ENCODE data around the gene LAMTOR4.

The LAMTOR4 gene

DNA sequence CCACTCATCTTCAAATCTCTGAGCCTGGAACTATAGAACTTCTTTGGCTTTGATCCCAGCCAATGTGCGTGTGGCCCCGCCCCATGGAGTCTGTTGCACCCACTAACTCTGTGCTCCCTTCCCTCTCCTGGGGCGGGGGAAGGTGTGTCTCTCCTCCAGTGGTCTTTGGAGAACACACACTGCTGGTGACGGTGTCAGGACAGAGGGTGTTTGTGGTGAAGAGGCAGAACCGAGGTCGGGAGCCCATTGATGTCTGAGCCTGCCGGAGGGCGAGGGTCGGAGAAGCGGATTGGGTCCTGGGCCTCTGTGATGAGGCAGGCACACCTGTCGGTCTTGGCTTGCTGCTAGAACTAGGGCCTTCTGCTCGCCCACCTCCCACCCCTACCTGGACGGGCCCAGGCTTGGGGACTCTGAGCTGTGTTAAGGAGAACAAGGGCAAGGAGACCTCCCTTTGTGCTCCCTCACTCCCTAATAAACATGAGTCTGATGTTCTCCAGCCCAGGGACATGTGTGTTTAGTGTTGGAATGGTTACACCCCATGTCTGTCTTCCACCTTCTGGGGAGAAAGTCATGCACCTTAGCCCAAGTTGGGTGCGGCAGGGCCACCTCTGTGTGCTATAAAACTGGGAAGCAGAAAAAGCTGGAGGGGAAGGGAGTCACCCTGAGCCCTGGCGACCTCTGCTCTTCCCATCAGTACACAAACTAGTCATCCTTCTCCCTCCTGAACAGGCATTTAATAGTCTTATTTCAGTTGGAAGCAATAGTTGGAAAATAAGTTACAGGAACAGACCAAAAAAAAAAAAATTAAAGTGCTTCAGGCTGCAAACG lies 5.2 kb downstream of the LAMTOR4 start:
- DNase-seq (ENCODE audit: low read depth in 2 of 2): no peak

DNA sequence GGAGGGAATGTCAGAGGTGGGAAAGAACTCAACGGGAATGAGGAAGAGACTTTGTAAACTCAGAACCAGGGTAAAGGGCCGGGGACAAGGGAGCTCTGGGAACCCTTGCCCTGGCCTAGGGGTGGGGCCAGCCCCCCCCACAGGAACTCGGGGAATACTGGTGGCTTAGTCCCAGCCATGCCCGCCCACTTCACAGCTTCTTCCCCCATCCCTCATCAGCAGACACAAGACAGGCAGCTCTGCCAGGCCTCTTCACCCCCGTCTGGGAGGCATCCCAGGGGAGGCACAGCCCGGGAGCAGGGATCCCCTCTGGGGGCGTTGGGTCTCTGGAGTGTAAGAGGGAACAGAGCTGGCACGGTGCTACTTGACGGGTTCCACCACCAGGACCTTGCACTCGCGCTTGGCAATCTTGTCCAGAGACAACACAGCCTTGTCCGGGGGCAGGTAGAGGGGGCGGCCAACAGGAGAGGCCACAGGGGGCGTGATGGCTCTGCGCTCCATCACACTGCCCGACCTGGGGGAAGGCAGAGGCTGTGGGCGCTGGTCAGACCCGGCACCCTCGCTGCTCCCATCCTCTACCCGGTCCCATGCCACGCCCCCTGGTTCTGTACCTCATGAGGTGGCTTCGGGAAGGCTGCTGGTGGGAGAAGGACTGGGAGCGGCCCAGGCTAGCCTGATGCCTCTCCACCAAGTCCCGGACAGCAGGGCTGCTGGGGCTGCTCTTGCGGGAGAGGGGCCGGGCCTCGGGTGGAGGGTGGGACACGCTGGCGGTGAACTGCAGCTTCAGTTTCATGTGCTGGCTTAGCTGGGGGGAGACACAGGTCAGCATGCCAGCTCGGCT lies 6.2 kb downstream of the LAMTOR4 start:
- DNase-seq (ENCODE audit: low read depth in 2 of 2): no peak

DNA sequence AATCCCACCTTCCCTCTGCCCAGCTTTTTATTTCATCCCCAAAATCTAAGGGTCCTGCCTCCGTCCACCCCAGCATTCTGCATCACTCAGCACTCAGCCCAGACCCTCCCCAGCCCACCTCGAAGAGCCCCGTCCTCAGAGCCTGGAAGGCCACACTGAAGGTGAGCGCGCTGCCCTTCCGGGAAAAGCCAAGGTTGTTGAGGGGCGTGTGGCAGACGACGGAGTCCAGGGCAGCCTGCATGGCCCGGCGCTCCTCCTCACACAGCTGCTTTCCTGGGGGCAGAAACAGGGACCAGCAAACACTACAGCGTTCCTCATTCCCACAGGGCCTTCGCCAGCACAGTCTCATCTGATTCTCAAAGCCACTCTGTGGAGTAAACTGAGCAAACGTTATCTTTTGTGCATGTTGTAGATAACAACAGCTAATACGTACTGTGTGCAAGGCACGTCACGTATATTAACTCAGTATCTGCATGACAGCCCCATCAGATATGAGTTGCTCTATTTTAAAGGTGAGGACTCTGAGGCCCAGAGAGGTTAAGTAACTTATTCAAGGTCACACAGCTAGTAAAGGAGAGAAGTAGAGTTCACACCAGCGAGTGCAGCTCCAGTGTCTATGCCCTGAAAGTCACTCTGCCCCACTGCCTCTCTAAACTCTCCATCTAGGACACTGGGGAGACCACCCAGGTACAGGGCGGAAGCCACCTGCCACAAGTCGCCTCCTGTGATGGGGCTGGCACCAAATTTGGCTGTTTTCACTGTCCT lies 7.0 kb downstream of the LAMTOR4 start:
- DNase-seq (ENCODE audit: low read depth in 2 of 2): no peak

DNA sequence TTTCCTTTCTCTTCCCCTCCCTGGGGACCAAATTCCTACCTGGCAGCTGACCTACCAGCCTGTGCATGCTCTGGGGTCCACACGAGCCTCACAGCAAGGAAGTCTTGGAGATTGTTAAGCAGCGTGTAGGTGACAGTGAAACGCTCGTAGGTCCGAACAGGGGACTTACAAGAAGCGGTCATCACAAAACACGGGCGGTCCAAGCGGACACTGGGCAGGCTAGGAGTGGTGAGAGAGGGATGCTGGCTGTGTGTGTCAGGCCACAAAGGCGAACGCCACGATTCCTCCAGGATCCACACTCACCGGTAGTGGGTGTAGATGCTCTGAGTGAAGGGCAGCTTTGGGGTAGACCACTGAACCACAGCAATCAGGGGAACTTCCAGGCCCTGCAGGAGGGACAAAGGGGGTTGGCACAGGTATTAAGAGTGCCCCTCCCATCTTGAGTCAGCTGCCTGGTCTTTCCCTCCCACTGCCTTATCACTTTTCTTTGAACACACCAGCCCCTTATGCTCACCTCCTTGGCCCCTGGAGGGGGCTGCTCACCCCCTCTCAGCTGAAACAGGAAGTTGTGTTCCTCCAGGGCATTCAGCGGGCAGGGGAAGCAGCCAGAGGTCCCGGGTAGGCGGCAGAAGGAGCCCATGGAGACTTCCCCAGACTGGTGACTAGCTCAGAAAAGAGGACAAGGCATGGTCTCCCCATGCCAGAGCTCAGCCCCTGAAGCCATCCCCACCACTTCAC lies 7.8 kb downstream of the LAMTOR4 start:
- no peak for DNase-seq (ENCODE audit: low read depth in 2 of 2)

DNA sequence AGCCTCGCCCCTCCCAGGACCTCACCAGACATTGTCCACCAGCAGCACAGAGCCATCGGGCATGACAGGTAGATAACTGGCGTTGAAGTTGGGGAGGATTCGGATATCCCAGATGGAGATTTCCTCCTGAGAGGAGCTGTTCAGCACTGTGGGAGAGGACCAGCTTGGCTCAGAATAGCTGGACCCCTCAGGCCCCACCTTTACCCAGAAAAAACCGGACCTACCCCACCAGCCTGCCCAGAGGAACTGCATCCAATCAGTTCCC lies 8.3 kb downstream of the LAMTOR4 start:
- no peak for DNase-seq (ENCODE audit: low read depth in 2 of 2)

DNA sequence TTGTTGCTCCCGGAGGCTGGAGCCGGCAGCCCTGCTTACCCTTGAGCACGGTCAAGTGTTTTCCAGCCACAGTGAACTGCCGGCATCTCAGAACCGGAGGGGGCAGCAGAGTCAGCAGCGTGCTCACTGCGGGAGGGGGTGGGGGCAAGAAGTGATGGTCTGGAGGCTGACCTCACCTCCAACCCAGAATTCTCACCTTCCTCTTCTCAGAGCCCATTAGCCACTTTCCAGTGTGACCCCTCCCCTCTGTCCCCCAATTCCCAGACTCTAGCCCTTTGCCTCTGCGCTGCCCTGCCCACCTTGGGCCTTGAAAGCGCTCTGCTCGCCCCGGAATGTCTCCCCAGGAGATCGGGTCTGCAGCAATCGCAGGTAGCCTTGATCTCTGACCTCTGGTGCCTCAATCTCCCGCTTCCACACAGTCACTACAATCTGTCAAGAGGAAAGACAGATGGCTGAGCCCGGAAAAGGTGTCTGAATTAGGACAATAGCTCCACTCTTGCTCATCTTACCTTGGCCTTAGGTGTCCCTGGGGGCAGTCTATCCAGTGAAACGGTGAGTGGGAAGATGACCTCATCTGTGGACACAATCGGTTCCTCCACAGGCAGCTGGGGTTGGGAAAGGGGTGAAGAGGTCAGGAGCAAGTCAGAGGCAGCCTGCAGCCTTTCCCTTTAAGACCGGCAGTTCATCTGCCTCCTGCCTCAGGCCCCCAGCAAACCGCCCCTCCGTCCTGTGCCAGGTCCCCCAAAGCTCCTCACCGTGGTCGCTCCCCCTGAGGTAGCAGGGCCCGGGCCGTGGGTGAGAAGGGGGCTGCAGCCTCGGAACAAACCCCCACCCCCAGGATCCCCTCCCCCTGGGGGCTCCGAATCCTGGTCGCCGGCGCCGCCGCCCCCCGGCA lies 8.9 kb downstream of the LAMTOR4 start:
- no peak for DNase-seq (ENCODE audit: low read depth in 2 of 2)

DNA sequence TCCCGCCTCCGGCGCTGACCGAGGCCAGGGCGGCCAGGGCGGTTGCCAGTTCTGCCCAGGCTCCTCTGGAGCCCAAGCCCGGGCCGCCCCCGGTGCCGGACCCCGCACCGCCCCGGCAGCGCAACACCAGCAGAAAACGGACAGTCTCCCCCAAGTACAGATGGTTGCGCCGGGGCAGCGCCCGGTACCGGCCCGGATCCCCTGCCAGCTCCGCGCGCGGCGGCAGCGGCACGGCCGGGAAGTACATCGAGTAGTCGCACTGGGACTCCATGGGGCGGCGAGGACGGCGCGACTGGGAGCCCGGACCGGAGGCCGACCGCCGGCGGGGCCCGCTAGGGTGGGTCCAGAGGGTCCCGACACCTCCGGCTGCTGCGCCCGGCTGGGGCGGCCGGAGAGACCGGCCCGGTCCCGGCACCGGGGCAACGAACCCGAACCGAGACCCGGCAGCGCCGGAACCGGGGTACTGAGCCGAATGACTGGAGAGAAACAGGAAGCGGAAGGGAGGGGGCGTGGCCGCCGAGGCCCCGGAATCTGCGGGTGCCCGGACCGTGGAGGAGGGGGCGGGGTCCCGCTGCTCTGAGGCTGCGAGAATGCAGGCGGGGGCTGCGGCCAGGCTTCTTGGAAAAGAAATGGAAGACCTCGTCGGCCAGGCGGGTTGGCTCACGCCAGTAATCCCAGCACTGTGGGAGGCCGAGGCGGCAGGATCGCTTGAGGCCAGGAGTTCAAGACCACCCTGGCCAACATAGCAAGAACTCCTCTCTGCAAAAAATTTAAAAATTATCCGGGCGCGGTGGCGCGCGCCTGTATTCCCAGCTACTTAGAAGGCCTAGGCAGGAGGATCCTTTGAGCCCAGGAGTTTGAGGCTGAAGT lies 9.7 kb downstream of the LAMTOR4 start, which contains the start of gene TRAPPC14:
Gene TRAPPC14, minus strand, starts transcription at position 495 of the 870 bp plus-strand sequence. Its CDS starts 224 bp downstream, at position 271.
- peak; percentile 84 to 89 for DNase-seq (ENCODE audit: low read depth in 2 of 2)

DNA sequence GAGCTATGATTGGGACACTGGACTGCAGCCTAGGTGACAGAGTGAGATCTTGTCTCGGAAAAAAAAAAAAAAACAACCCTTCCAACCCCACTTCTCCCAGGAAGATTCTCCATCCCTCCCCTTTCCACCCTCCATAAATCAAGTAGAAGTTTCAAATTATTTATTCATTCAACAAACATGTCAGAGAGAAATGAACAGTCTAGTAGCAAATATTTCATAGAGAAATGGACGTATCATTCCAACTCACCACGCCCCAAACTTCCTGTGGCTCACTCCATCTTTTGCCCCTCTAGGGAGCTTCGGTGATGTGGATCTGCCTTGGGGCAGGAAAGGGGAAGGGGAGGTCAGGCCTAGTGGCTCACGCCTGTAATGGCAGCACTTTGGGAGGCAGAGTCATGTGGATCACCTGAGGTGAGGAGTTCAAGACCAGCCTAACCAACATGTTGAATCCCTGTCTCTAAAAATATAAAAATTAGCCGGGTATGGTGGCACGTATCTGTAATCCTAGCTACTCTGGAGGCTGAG lies 10.4 kb downstream of the LAMTOR4 start:
- DNase-seq (ENCODE audit: low read depth in 2 of 2): no peak

DNA sequence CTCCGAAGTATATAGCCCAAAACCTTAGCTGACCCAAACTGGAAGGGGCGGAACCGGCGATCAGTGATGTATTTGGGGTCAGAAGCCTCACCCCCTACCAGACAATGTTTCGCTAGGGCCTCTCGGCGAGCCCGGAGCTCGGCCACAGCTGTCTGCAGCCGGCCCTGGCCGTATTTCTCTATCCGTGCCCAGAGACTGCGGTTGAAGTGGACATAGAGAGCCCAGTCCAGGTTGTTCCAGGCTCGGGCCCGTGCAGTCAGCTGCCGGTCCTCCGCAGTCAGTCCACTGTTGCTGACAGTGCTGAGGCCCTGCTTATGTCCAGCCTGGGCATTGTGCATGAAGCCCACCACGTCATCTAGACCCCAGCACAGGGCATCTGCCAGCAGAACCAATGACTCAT lies 11.3 kb downstream of the LAMTOR4 start:
- DNase-seq (ENCODE audit: low read depth in 2 of 2): no peak

DNA sequence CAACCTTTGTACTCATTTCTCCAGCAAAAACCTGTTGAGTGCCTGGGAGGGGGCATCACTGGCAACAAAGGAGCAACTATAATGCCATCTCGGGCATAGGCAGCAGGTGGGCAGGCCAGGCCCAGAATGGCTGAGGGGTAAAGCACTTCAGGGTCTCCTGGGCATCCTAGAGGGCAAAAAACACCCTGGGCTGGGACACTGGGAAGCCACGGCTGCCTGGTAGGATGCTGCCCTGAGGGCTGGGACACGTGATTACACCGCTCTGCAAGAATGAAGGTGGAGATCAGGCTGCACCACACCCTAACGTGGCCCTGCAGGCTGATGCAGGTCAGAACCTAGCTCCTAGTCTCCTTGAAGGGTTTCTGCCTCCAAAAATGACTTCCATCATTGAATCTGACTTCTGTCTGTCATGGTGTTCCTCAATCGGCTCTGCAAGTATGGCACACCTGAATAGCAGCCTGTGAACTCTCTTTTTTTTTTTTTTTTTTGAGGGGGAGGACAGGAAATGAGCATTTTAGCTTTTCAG lies 14.4 kb downstream of the LAMTOR4 start:
- DNase-seq (ENCODE audit: low read depth in 2 of 2): no peak

DNA sequence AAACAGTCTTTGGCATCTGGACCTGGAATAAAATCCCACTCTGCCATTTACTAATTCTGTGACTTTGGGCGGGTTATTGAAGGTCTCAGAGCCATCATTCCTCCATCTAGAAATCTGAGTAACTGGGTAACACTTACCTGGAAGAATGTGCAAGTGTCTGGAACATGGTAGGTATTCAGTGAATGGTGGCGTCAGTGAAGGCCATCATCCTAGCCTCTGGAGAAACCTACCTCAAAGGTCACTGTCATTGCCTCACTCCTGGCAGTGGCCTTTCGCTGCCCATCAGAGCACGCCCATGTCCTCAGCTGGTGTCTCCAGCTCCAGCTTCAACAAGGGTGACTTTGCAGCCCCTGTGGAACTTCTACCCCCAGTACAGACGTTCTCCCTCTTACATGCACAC lies 15.2 kb downstream of the LAMTOR4 start:
- DNase-seq (ENCODE audit: low read depth in 2 of 2): no peak

DNA sequence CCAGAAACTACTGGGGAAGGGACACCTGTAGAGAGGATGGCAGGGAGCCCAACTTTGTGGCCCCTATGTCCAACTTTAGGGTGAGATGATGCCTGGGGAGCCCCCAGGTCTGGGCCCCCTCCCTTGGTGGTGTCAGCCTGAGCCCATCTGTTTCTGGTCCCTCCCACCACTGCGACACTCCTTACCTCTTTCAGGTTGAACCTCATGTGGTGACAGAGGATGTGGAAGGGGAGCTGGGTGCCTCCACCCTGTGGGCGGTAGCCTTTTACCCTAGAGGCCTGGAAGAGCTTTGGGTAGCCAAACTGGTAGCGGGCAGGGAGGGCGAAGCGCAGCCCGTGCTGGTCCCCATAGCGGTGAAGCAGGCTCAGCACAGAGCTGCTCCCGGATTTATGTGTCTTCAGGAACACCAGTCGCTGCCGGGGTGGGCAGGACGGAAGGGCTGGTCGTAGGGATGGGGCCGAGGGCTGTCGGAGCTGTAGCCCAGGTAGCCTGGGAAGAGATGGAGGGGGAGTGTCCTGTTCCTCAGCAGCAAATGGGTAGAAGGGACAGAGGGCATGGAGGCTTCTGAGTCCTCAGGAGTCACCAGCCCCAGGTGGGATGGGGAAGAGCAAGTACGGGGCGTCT lies 17.7 kb downstream of the LAMTOR4 start:
- no peak for DNase-seq (ENCODE audit: low read depth in 2 of 2)

DNA sequence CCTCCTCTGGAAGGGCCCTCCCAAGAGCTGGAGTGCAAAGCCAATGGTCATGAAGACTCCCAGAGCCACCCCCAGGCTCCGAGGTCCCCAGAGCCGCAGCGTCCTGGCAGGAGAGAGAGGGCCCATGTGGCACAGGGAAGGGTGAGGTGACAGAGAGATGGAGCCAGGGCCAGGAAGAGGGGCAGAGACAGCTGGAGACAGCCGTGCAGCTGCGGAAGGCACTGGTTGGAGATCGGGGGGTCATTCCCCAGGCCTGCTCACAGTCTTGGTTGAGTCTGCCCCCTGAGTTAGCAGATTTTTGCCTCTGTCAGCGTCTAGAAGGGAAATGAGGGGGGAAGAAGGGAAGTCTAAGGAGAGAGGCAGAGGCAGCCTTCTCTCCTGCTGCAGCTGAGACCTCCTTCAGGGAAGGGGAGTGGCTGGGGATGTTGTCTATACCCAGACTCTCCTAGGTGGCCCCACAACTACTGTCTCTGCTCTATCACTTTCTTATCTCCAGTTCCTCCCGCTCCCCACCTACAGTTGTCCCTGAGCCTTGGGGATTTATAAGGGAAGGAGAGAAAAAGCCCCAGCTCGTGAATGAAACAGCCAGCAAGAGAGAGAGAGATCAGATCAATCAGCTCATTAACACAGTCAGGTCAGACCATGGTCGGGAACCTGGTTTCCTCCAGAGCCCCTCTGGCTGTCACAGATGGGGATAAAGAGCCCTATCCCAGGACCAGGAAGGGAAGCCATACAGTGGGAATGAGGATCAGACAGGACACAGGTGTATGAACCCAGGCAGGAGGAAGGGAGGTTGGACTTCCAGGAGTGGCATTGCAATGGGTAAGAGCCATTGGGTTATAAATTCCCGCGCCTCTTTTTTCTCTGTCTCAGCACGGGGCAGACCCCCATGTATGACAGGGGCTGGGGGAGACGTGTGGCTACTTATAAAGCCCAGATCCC lies 18.5 kb downstream of the LAMTOR4 start:
- DNase-seq (ENCODE audit: low read depth in 2 of 2): no peak

DNA sequence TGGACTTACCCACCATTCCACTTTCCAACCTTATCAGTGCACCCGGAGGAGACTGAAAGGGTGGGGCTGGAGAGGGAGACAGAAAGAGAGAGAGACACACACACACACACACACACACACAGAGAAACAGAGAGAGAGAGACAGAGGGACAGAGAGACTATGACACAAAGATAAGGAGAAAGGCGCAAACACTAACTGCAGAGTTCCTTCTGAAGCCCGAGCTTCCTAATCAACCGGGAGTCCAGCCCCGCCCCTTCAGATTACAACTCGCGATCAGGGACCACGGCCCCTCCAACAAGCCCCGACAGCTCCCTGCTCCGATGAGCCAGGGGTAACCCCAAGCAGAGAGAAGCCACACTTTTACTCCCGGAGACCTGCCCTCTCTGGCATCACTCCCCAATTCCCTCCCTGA lies 19.2 kb downstream of the LAMTOR4 start:
- DNase-seq (ENCODE audit: low read depth in 2 of 2): no peak

DNA sequence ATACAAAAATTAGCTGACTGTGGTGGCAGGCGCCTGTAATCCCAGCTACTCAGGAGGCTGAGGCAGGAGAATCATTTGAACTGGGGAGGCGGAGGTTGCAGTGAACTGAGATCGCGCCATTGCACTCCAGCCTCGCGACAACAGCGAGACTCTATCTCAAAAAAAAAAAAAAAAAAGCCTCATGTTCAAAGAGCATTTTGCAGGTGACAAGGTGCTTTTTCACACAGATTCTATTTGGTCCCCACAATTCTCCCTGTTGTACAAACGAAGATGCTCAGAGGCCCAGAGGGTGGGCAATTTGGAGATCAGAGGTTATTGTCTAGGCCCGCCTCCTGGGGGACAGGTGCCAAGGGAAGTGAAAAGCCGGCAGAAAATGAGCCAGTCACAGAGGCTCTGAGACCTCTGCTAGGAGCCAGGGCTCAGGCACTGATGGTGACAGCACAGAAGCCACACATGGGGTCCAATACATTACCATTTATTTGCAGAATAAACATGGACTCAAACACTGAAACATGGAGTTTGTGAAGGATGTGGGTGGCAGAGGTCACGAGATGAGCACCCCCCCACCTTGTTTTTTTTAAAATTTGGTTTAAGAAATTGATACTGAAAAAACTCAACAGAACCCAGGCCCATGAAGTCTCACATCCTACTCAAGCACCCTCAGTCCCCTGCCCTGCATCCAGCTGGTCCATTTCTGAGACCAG lies 20.6 kb downstream of the LAMTOR4 start:
- DNase-seq (ENCODE audit: low read depth in 2 of 2): no peak

DNA sequence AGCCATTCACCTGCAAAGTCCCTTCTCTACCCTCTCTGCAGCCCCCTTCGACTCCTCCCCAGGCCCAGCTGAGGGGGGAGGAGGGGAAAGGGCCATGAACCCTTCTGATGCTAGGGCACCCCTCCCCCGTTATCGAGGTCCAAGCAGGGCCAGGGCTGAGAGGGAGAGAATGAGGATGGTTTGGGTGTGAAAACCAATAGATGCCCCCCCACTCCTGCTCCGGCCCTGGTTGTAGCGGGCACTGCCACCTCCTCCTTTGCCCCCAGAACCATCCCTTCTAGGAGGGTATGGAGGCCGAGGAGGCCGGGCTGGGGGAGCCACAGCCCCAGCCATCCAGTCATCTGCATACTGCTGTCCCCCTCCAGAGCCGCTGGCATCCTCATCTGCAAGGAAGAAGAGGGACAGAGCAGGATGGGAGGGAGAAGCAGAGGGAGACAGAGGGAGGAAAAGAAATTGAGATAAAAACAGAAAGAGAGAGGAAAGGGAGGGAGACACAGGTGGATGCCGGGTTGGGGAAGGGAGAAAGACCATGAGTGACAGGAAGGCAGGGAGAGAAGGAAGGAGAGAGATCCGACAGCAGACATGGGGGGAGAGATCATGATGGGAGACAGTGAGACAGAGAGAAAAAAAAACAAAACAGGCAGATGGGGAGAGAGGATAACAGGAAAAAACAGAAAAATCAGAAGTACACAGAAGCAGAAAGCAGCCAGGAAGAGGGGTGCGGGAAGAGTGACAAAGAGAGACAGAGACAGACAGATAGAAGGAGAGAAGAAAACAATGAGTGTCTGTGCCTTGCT lies 21.6 kb downstream of the LAMTOR4 start:
- DNase-seq (ENCODE audit: low read depth in 2 of 2): no peak
